ENCODE results near the gene ADGRB3.
"Not testable (repeated sequence)": the region's sequence is repeated elsewhere in the genome, so short reads cannot be mapped to it uniquely, and the experiment has no call there.

The ADGRB3 gene

DNA sequence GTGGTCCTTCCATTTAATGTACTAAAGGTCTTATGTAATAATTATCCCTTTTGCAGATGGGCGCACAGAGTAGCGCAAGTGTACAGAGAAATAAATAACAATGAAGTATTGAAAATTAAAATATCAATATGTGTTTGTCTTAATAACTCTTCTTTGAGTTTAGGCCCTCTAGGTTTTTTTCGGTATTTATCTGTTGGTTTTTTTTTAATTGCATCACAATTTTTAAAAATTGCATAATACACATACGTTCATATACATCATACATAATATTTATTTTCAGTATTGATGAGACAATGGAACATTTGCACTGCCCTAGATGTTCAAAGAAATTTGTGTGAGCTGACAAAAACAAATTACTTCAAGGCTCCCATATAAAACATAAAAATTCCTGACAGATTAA is 15.1 kb downstream of the ADGRB3 start:
- DNase-seq (ENCODE audit: low read depth) = no peak

DNA sequence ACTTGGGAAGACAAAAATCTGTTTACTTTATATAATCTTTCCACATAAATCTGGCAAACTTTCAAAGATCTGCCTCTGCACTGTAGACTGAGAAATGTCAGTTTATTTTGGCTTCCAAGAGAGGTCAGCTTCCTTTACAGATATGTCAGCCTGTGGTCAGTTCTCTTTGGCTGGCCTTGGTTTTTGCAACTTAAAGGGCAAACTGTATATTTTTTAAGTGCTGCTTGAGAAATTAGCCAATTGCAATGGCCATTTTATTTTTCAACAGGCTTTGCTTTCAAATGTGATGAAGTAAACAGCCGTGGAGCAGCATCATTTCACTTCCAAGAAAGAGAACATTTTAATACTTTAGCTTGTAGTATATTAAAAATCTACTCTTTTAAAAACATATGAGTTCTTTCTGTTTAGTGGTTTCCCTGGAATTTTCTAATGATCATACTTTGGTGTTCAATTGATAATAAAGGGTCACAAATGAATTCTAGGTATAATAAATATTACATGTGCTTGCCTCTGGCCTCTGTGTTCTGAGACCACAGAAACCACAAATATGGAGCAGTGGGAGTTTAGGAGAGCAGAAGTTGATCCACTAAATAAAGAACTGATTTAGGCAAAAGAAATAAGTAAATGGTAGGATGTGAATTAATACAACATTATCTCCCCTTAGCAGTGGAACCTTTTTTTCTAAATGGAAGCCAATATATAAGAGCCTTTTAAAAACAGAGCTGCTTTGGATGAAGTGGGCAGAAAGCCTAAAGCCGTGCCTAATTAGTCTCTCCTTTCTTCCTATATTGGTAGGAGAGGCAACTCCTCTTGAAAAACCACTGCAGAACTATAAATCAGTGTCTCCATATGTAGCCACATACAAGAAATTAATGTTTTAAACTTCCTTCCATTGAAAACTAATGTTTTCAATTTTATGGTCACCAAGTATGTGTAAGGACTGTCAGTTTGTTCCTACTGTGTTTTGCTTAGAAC is 16.2 kb downstream of the ADGRB3 start:
- DNase-seq (ENCODE audit: low read depth) = no peak

DNA sequence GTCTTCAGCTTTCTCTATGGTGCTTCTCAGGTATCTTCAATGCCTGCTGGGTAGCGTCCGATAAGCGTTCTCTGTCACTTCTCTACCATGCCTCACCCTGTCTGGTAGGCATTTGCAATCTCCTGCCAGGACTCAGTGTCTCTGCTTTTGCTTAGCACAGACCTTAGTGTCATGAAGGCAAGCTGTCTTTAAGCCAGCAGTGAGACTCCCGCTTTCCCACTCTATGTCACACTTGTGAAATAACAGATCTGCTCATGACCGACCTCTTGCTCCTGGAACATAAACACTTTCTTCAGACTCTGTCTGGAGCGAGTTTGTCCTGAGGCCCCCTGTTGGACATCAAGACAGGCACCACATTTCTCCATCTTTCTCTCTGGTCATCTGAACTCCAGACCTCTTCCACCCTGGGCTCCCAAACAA is 17.0 kb downstream of the ADGRB3 start:
- no peak for DNase-seq (ENCODE audit: low read depth)

DNA sequence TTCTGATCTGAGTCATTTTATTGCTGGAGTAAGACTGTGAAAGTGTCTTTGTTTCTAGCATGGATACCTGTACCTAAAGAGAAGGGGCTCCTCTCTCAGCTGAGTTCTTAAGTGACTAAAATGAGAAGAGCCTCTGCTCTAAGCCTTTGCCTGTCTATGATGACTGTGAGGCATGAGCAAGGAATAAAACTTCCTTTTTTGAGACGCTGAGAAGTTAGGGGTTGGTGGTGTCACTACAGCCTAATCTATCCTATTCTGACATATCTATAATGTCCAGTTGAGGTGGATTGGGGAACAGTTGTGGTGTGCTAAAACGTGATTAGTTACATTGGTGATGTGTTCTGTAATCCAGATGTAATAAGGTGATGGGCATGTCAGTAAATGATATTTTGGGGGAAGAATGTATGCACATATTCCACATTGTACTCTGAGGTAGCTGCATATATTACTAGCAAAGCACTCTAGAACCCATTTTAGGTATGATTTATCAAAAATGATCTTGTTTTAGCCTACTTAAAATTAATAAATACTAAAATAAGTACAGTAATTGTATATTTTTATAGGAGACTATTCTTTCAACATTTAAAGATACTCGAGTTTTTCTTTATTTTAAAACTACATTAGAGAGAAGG is 18.1 kb downstream of the ADGRB3 start:
- DNase-seq (ENCODE audit: low read depth) = no peak

DNA sequence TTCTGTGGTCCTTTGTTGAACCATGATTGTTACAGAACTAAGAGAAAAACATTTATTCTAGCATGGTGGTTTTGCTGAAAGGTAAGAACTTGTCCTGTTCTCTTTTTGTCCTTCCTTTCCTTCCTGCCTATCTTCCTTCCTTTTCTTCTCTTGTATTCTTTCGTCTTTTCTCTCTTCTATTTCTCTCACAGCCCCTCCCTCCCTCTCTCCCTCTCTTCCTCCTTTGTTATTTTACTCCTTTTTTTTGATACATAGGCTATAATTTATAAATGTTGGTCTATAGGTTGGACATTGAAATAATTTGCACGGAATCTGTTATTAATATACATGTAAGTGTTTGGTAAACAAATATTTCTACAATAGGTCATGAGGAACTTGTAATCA is 18.6 kb downstream of the ADGRB3 start:
- DNase-seq (ENCODE audit: low read depth) = no peak

DNA sequence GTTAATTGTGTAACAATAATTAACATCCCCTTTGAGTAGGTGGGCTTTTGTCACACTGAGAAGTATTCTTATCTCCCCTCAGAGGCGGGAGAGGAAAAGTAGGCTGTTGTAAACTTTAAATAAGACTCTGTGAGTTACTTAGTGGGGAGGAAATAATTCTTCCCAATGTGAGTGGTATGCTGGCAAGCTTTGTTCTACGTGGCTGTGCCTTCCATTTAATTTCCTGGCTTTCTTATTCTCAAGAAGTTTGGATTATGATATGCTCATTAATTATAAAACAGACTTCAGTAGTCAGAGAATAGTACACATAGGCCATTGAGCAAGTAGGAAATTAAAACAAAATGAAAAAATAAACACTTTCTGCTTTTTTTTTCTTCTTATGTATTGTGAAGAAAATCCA is 19.1 kb downstream of the ADGRB3 start:
- no peak for DNase-seq (ENCODE audit: low read depth)

DNA sequence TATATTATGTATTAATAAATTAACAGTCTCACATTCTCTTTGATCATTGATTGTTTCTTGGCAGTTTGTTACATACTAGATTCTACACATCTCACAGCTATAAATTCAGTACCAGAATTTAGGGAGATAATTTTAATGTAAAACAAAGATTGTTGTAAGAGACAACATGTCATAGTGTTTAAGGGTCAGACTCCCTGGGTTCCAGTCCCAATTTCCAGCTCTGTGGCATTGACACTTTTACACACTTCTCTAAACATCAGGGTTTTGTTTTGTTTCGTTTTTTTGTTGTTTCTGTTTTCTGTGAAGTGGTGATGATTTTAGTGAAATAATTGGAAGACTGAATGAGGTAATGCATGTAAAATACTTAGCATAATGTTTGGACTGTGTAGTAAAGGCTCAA is 19.9 kb downstream of the ADGRB3 start:
- DNase-seq (ENCODE audit: low read depth) = no peak

DNA sequence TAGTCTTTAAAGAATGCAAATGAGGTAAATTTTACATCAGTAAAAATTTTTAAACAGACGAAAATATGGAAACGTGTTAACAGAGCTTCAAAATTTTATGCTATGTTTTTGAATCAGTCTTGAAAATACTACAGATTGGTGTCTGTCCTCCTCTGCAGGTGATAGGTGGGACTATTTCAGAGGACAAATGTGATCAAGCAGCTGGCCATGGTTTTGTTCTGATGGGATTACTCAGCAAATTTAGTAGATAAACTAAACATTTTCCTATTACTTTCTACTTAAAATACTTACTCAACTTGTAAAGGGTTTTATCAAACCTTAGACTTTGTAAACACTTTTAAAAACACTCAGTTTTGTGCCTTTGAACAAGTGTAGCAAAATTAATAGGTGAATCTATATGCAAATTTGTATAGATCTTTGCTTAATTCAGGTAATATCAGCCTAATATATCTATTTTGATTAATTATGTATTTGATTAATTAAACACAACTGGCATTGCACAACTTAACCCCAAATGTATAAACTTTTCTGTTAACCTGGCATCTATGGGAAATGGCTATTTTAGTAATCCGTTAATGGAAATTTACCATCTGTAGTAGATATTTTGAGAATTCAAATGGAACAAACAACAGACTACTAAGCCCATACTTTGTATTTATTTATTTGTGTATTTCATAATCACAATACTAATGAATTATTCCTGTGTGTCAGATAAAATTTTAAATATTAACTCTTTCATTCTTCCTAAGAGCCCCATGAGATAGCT is 22.5 kb downstream of the ADGRB3 start:
- DNase-seq (ENCODE audit: low read depth) = no peak

DNA sequence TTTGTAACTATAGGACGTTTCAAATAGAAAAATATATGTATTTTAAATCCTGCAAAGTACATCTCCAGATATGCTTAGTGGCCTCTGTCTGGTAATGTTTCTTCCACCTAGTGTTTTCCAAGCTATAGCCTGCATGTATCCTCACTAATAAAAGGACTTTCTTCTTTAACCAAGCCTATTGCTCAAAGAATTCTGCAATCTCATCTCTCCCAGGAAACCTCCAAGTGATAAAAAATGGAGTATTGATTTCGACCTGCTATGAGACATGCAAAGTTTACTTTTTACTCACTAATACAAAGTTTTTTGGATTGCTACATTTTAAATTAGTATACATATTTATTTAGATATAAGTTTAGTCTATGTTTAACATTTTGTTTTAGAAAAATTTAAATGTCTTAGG is 23.3 kb downstream of the ADGRB3 start:
- DNase-seq (ENCODE audit: low read depth) = no peak

DNA sequence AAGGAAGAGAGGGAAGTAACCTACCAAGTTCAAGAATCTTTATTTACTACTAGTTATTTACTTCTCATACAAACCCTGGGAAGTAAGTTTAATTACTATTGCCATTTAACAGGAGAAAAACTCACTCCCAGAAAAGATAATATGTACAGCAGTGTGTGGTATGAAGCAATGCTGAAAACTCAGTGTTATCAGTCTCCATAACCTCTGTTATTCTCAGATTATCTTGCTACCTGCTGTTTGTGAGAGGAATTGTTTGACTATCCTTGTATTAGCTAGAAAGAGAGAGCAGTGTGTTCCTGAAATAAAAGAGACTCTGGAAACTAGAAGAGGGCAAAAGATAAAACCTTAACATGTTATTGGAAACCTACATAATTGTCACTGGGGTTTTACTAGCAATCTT is 38.2 kb downstream of the ADGRB3 start:
- DNase-seq (ENCODE audit: low read depth) = no peak

DNA sequence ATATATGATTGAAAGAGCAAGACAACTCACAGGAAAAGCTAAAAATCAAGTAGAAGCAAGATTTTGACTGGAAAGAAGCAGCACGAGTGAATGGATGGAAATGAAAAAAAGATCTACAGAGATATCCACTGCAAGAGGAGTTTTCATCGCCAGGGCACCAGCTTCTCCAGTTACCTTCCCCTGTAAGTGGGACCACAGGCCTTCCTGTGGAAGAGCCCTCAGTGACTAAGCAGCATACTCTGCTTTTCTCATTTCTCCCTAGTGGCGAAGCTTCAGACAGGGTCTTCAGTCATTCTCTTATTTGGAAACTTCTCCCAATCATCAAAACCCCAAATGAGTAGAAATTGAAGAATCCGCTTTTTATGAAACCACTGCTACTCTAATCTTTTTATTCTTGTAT is 40.5 kb downstream of the ADGRB3 start:
- no peak for DNase-seq (ENCODE audit: low read depth)

DNA sequence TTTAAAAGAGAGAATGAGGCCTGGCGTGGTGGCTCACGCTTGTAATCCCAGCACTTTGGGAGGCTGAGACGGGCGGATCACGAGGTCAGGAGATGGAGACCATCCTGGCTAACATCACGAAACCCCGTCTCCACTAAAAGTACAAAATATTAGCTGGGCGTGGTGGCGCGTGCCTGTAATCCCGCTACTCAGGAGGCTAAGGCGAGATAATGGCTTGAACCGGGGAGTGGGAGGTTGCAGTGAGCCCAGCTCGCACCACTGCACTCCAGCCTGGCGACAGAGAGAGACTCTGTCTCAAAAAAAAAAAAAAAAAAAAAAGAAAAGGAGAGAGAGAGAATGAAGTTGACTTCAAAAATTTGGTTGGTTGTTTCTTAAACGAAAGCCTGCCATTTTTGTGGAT is 41.0 kb downstream of the ADGRB3 start:
- DNase-seq (ENCODE audit: low read depth) = not testable (repeated sequence)

DNA sequence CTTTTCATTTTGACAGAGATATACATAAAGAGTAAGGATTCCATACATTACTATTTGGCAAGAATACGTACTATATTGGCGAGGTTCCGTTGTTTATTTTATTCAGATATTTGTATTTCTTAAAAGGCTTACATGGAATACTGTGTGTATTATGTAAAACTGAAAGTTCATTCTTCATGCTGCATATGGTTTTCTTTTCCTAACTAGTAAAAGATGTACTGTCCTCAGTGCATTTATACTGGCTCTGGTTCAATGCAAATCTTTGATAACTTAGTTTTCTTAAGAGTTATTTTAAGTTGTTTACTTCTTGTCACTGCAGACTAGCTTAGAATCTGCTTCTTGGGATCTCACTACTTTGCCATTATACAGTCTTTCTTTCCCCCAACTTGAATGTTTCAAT is 42.0 kb downstream of the ADGRB3 start:
- DNase-seq (ENCODE audit: low read depth) = no peak

DNA sequence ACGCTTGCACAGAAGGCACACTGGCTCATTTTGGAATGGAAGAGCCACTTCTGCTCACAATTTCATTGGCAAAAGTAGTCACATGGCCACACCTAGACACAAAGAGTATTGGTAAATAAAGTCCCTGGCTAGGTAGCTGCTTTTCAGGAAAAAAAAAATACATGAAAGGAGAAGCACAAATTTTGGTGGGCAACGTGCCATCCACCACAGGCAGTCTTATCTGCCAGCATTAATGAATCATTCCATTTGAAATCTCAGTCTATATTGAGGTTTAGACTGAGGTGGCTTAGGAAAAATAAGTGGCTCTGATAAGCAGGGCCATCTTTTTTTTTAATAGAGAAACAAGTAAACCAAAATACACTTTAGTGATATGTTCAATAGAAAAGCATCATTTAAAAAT is 44.3 kb downstream of the ADGRB3 start:
- no peak for DNase-seq (ENCODE audit: low read depth)

DNA sequence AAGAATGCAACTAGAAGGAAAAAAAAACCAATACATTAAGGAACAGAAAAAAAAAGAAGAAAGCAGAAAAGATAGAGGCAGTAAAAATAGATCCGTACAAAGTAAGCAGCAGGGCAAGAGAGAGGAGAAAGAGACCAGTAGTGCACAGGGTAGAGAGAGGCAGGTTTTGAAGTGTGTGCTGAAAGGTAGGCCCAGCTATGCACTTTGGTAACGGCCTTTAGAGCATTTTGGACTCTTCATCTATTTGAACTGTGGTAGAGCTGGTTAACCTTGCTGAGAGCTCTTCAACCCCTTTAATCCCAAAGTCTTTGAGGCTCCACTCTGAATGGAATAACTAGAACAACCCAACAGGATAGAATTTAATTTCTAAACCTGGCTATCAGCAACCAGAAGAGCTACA is 45.2 kb downstream of the ADGRB3 start:
- no peak for DNase-seq (ENCODE audit: low read depth)

DNA sequence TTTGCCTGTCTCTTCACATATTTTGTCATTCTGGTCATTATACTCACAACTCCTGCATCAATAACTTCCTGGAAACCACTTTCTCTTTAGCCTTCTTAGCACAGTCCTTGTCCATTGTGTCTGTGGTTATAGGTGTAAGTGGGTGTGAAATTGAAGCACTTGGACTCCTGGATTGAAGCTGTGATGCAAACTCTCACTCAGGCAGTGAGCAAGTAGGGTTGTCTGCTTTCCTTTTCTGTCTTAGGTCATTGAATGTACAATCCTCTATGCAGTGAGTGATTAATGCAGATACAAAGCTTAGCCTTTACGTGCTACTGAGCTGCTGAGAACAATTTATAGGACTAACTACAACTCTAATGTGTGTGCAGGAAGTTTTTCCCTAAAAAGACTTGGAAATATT is 54.8 kb downstream of the ADGRB3 start:
- no peak for DNase-seq (ENCODE audit: low read depth)

DNA sequence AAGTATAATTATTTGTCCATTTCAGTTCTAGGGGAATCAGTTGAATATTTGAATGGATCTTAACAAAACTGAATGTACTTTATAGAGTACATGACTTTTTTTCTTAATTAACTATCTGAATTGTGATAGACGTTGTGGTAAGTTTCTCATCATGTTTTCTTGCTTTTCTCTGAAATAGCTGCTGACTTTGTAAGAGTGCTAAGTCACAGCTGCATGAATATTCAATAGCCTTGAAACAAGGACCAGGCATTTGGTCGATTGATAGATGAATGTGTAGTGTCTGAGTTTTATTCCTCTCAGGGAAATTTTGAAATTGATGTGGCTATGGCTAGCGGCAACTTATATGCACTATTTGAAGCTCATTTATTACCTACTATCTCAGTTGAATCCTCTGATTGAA is 56.0 kb downstream of the ADGRB3 start:
- no peak for DNase-seq (ENCODE audit: low read depth)

DNA sequence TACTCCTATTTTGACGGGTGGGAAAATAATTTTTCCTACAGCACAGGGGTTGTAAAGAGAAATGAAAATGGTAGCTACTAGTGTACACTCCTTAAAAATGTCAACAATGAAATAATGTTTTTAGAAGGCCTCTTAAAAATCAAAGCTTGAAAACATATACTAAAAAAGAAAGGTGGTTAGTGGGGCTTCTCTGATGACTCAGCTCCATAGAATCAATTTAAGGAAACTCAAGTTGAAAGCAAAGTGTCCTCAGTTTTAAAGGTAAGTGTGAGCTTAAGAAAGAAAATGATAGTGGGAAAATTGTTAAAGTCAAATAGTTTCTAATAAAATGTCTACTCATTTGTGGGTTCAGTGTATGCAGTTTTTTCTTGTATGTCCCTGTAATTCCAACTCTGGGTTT is 58.2 kb downstream of the ADGRB3 start:
- no peak for DNase-seq (ENCODE audit: low read depth)

DNA sequence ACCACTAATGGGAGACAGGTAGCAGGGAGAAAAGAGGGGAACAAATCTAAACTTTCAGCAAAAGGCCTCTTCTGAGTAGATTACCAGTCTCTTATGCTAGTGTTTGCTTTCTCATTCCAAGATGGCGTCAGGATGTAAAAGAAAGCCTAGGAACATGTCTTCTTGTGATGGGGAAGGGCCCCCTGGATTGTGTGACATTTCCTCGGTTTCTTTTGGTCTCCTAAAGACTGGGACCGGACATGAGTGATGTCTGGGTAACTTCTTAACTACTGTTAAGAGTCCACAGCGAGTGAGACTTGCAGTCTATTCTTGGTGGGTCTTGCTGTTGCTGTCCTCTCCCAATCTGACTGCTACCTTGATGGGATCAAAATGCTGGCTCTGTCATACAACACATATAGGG is 60.3 kb downstream of the ADGRB3 start:
- no peak for DNase-seq (ENCODE audit: low read depth)

DNA sequence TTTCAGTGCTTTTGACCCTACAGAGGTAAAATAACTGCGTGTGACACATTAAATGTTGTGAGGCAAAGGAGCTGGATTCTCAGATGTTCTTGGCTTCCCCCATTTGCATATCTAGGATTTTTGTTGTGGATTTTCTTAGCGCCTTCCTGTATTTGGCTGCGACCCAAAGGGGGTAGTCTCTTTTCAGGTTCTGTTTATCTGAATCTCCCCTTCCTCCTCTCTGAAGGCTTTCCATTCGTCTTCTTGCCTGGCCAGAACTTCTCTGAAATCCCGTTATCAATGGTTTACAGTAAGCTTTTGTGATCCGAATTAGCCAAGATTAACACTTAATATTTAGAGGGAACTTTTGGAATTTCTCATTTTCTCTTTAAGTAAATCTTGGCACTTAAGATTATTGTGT is 60.8 kb downstream of the ADGRB3 start:
- DNase-seq (ENCODE audit: low read depth) = no peak

DNA sequence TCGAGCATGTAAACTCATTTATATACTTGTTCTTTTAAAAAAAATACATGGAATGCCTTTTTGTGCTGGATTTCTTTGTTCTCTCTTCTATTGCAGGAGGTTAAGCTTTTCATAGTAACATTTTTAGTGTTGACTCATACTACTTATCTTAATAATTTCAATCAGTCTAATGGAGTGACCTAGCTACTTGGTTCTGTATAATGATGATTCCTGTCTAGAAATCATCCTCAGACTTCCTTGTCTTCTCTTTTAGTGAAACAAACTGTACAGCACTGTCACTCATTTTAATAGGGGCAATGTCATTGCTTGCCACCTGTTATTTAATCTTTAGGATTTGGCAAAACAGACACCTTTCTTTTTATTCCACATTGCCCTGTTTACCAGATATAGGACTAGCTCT is 62.3 kb downstream of the ADGRB3 start:
- DNase-seq (ENCODE audit: low read depth) = no peak

DNA sequence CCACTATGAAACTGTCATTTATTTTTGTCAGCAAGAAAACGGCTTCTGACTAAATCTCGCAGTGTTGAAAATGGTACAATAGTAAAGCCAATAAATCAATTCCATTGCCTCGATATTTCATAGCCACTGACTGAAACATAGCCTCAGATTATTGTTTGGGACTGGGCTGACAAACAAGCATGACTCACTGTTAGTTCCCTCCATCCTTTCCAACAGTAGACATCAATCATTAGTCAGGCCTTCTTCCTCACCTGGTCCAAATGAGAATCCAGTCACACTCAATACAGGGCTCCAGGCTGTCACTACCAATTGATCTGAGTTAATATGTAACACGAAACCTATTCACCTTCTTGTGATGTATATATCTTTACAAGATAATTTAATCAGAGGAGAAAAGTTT is 66.1 kb downstream of the ADGRB3 start:
- DNase-seq (ENCODE audit: low read depth) = no peak

DNA sequence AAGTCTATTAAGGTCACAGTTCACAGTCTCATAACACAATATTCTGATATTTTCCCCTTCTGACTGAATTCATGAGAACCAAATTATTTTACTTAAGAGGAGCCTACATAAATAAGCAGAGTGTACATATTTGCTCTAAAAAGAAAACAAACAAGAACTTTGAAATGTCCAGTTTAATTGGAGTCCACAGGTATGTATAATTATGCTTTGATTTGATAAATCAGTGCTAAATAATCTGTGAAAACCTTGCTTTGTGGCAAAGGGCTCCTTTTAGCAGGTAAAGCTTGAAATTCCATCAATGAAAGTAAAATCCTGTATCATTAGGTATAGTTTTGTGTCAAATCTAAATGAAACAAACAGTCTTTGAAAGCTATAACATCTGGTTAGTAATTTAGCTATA is 69.4 kb downstream of the ADGRB3 start:
- DNase-seq (ENCODE audit: low read depth) = no peak
